ENCODE measurements around the gene LILRB4. TPM values are rescaled to one million over a fixed set of nuclear protein-coding genes. Genes with fewer than 3 reads are reported as not detected.
"Not testable (repeated sequence)": the region's sequence is repeated elsewhere in the genome, so short reads cannot be mapped to it uniquely, and the experiment has no call there.

LILRB4 gene
- total RNA-seq, 1 experiment from 2014 or later, result not detected

DNA sequence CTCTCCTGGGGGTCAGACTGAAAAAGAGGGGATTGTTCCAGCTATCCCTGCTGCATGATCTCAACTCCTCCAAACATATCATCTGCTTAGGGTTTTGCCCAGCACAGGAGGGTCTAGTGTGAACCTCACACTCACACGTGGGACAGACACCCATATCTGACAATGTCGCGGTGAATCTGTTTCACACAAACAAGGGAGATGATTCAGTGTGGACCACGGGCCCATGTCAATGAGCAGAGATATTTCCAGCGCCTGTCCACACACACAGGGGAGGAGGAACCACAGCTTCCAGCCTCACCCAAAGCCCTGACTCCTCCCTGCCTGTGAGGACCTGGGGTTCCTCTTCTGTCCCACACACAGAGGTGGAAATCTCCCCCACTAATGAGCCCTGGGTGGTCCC, 31.9 kb downstream of the LILRB4 start:
- DNase-seq (ENCODE audit: low spot score), result no peak

GRCh38 chr19:54696117-54696548, 33.3 kb downstream of the LILRB4 start:
- DNase-seq (ENCODE audit: low spot score), result no peak

- no peak for DNase-seq (ENCODE audit: low spot score)
Observed at GRCh38 chr19:54696766-54697165, 34.0 kb downstream of the LILRB4 start.

- not testable (repeated sequence) for DNase-seq (ENCODE audit: low spot score)
Observed at GRCh38 chr19:54697716-54698115, 34.9 kb downstream of the LILRB4 start.

- no peak for DNase-seq (ENCODE audit: low spot score)
Observed at GRCh38 chr19:54704928-54705327, 42.1 kb downstream of the LILRB4 start.

GRCh38 chr19:54707962-54708361, 45.2 kb downstream of the LILRB4 start:
- DNase-seq (ENCODE audit: low spot score), result no peak

DNA sequence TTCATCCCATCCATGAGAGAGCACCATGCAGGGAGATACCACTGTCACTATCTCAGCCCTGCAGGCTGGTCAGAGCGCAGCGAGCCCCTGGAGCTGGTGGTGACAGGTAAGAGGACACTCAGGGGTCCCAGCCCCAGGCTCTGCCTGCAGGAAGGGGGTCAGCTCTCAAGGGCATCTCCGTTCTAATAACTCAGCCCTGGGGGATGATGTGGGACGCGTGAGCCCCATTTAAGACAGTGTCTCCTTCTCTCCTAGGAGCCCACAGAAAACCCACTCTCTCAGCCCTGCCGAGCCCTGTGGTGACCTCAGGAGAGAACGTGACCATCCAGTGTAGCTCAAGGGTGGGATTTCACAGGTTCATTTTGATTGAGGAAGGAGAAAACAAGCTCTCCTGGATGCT, 46.0 kb downstream of the LILRB4 start:
- no peak for DNase-seq (ENCODE audit: low spot score)

- DNase-seq (ENCODE audit: low spot score), result no peak
Observed at GRCh38 chr19:54709212-54709948, 46.6 kb downstream of the LILRB4 start.

- DNase-seq (ENCODE audit: low spot score), result not testable (repeated sequence)
Observed at GRCh38 chr19:54709956-54710355, 47.2 kb downstream of the LILRB4 start.

Other genes starting within 250 kb of the LILRB4 start
- not detected in 2 replicates for gene TTYH1, start 247.5 kb upstream of the LILRB4 start, total RNA-seq (2014; rRNA removed; shearing (Covaris generic))
- 4.3 and 4.6 TPM in 2 replicates for gene LENG8, start 213.8 kb upstream of the LILRB4 start, total RNA-seq (2014; rRNA removed; shearing (Covaris generic))
- 0.33 and 0.64 TPM in 2 replicates for gene LENG9, start 199.2 kb upstream of the LILRB4 start, total RNA-seq (2014; rRNA removed; shearing (Covaris generic))
- gene CDC42EP5, start 189.7 kb upstream of the LILRB4 start, total RNA-seq (2014; rRNA removed; shearing (Covaris generic)), result 5.1 and 7.0 TPM in 2 replicates
- not detected in 2 replicates for gene LAIR2, start 160.2 kb upstream of the LILRB4 start, total RNA-seq (2014; rRNA removed; shearing (Covaris generic))
- not detected in 2 replicates for gene LILRA2, start 89.2 kb upstream of the LILRB4 start, total RNA-seq (2014; rRNA removed; shearing (Covaris generic))
- not detected in 2 replicates for gene LILRA1, start 69.4 kb upstream of the LILRB4 start, total RNA-seq (2014; rRNA removed; shearing (Covaris generic))
- gene LILRB1, start 32.5 kb upstream of the LILRB4 start, total RNA-seq (2014; rRNA removed; shearing (Covaris generic)), result not detected in 2 replicates
- gene KIR3DL3, start 61.5 kb downstream of the LILRB4 start, total RNA-seq (2014; rRNA removed; shearing (Covaris generic)), result not detected in 2 replicates
- gene KIR2DL3, start 75.5 kb downstream of the LILRB4 start, total RNA-seq (2014; rRNA removed; shearing (Covaris generic)), result not detected in 2 replicates
- gene KIR2DL1, start 106.8 kb downstream of the LILRB4 start, total RNA-seq (2014; rRNA removed; shearing (Covaris generic)), result not detected in 2 replicates
- gene KIR2DL4, start 140.6 kb downstream of the LILRB4 start, total RNA-seq (2014; rRNA removed; shearing (Covaris generic)), result not detected in 2 replicates
- not detected in 2 replicates for gene KIR3DL1, start 153.5 kb downstream of the LILRB4 start, total RNA-seq (2014; rRNA removed; shearing (Covaris generic))
- gene KIR2DS4, start 169.7 kb downstream of the LILRB4 start, total RNA-seq (2014; rRNA removed; shearing (Covaris generic)), result not detected in 2 replicates
- gene KIR3DL2, start 187.5 kb downstream of the LILRB4 start, total RNA-seq (2014; rRNA removed; shearing (Covaris generic)), result not detected in 2 replicates
- not detected in 2 replicates for gene FCAR, start 211.2 kb downstream of the LILRB4 start, total RNA-seq (2014; rRNA removed; shearing (Covaris generic))
- gene NCR1, start 243.2 kb downstream of the LILRB4 start, total RNA-seq (2014; rRNA removed; shearing (Covaris generic)), result 0.06 TPM in 1 of 2 replicates, not detected in the other

All from H4 (cell line).